HG03135 (cell line): ENCODE results near the gene SMIM31.
A peak's percentile ranks its signal among the peaks of the same experiment; 100 is the strongest.

Source experiments
- ATAC-seq: cut with Tn5 transposase; IDR thresholded peaks from one replicate; pipeline ENCODE4 v1.9.1; 2021; ENCODE audit warnings: mild to moderate bottlenecking, moderate library complexity; ENCODE audit not compliant: unreplicated experiment

Gene SMIM31

DNA sequence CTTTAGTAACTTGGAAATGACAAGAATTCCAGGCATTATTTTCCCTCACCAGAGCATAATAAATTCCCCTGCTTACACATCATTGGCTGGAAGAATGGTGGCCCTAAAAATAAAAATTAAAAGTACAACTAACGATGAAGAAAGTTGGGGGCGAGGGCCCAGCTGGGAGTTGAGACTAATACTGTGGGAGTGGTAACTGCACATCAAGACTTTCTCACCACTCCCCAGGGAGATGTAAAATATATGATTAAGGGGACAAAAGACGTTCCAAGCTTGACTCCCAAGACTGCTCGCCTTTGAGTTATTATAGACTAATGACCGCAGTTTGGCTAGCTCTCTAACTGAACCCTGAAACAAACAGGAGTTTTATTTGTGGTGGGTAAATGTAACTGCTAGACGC, 30.0 kb downstream of the SMIM31 start:
- ATAC-seq = no peak

GRCh38 chr4:164789047-164789446, 35.1 kb downstream of the SMIM31 start:
- no peak for ATAC-seq

DNA sequence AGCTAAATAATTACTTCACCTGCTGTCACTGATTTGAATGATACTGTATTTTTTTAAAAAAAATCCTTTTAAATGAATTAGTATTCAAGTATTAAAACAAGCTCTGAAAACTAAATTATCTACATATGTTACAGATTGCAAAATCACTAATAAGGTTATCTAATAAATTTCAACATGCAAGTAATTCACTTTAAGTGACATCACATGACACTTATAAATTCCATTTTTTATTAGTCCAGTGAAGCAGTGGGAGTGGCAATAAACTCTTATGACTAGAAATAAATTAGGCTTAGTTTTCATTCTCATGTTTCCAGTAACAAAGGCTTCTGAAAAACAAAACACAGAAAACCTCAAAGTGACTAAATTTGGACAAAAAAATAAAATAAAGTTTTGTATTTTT, 36.3 kb downstream of the SMIM31 start:
- ATAC-seq = no peak

- ATAC-seq = no peak
These were observed 45.5 kb downstream of the SMIM31 start for GRCh38 chr4:164799410-164799809.

DNA sequence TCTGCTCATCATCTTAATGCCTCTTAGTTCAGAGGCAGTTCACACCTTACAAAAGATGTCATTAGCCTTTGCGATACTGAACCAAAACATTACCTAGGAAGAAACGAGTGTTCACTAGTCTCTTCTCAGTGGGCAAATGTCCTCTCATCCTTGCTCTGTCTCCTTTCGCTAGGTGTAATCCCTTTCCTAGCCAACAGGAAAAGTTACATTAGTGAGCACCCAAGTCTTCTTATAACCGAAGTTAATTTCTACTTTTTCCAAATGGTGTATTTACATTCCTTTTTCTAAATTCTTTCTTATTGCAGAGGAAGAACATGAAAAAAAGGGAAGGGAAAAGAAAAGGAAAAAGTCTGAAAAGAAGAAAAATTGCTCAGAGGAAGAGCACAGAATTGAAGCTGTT, 46.9 kb downstream of the SMIM31 start:
- ATAC-seq = no peak

DNA sequence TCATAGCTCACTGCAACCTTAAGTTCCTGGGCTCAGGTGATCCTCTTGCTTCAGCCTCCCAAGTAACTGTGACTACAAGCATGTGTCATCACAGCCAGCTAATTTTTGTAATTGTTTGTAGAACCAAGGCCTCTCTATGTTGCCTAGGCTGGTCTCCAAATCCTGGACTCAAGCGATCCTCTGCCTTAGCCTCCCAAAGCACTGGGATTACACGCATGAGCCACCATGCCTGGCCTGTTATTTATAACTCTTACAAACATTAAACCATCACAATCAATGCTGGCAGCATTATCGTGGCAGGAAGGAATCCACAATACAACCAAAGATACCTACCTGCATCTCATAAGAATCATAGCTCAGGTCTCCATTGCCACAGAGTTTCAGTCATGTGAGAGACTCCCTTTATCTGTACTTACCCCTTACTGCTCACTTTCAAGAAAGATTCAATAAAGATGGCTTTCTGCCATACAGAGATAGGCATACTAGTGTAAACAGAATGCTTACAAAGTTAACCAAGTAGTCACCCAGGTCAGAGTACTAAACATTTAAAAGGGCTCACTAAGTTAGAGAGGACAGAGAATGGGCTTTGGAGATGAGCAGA, 48.5 kb downstream of the SMIM31 start:
- no peak for ATAC-seq

DNA sequence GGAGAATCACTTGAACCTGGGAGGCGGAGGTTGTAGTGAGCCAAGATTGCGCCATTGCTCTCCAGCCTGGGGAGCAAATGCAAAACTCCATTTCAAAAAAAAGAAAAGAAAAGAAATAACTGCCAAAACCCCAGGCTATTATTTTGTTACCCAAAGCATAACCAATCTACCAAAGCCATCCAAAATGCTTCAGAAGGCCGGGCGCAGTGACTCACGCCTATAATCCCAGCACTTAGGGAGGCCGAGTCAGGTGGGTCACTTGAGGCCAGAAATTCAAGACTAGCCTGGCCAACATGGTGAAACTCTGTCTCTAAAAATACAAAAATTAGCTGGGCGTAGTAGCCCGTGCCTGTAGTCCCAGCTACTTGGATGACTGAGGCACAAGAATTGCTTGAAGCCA, 49.8 kb downstream of the SMIM31 start:
- ATAC-seq = no peak

- no peak for ATAC-seq
These were observed 53.7 kb downstream of the SMIM31 start for GRCh38 chr4:164807611-164808010.

DNA sequence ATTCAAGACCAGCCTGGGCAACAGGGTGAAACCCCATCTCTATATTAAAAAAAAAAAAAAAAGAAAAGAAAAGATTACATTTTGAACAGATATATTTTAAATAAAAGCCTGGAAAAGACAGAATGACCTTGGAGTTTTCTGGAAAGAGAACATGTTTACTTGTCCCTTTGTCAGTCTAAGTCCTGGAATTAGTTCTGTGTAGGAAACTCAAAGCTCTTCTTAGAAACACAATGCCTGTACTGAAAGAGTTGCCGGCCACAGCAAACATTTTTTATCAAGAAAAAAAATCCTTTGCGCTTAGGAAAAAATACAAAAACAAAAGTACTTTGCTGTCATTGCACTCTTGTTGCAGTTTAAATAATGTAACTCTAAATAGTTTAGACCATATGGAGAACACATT, 59.6 kb downstream of the SMIM31 start:
- ATAC-seq = no peak

DNA sequence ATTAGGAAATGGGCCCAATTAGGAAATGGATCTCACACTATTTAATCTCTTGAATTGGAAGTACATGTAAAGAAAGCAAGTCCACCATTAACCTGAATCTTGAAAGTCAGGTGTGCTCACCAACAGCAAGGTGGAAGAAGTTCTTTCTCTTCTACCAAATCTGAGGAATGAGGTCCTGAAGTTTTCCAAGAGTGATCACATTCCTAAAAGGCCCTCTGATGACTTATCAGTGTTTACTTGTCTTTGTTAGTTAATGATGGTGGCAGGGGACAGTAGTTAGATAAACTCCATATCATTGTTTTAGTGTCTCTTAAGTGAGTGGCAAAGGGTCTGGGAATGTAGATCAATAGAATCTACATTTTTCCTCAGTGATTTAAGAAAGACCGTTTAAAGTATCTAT, 61.8 kb downstream of the SMIM31 start:
- no peak for ATAC-seq

DNA sequence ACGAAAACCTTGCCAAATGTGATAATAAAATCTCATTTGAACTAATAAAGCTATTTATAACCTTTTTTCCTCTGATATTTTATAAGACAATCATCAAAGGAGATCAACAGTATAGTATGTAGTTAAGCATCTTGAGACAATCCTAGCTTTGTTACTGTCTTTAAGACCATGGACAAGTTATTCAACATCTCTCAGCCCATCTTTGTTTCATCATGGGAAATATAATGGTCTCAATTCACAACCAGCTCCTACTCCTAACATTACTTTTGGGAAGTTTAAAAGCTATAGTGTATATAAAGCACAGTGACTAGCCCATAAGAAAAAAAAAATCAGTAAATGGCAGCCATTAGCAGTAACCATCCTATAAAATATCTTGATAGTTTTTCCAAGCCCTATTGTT, 65.4 kb downstream of the SMIM31 start:
- ATAC-seq = no peak

- ATAC-seq = no peak
These were observed 67.8 kb downstream of the SMIM31 start for GRCh38 chr4:164821711-164822110.

DNA sequence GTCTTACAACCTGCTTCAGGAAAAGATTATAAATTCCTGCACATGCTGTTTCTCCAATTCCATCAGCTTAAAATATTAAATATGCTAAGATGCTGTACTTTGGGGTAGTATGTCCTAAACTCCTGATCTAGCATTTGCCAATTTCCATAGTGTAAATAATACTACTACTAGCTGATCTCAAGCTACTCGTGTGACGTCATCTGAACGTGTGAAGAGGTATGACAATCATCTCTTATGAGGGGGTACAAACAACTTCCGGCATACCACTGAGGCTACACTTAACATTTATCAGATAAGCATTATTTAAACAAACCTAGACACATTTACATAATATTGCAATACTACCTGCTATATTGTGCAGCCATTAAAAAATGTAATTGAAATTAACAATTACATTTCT, 70.7 kb downstream of the SMIM31 start:
- no peak for ATAC-seq

DNA sequence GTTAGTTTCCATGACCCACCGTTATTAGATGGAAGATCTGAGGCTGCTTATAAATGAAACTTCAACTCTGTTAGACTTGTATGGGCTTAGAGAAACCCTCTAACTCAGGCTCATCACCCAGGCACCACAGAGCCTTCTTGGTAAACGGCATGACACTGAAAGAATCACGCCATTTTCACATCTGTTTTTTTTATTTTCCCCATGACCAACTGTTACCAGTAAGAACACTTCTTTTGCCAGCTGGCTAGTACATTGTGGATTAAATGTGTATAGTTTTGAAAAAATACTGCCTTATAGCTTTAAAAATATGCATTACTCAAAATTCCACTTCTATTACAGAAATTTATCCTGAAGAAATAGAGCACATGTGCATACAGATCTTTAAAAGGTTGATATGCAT, 75.0 kb downstream of the SMIM31 start:
- ATAC-seq = no peak

DNA sequence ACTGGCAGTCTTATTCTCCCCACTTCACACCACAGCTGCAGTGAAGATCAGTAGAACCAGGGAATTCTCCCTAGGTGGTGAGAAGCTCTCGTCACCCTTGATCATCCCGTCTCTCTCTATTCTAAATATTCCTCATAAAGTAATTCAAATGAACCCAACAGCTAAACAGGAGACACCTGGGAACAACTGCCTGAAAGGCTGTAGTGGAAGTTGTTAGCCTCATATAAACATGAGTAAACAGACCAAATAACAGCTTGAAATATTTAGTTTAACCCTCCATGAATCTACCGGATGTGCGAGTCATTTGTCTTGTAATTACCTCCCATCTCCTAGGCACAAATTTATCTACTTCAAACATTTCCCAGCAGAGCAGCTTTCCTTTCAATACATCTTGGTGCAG, 92.6 kb downstream of the SMIM31 start:
- no peak for ATAC-seq

DNA sequence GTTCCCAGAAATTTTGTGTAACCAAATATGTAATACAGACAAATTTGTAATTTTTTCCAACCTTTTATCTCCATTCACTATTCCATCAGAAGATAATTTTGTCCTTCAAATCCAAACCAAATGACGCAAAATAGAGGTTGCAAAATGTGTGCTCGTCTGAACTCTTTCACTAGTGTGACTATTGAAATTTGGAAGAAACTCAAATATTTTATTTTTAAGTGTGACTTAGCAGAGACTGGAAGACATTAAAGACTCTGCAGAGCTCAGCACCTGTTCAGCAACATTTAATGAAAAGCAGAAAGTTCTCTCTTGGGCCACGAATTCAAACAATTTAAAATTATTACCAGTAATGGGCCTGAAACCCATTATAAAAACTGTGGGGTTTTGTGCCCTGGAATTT, 93.1 kb downstream of the SMIM31 start:
- no peak for ATAC-seq

GRCh38 chr4:164847967-164848649, 94.2 kb downstream of the SMIM31 start:
- peak; percentile 88 for ATAC-seq
